Spleen (tissue), 11 donors: ENCODE data around the gene ATF6. TPM values are rescaled to one million over a fixed set of nuclear protein-coding genes. Genes with fewer than 3 reads are reported as not detected.
A peak's percentile ranks its signal among the peaks of the same experiment; 100 is the strongest.
"Not testable (repeated sequence)": the region's sequence is repeated elsewhere in the genome, so short reads cannot be mapped to it uniquely, and the experiment has no call there.

Source experiments
- DNase-seq: peaks from one replicate; pipeline ENCODE4 v3.0.0-alpha.2; 2020
- H3K27ac ChIP-seq, 8 donors: fragments of 200-600 bp; sonication (generic) in 7 of 8; 1 replicate in 4 of 8; 2 replicates in 4 of 8; pipeline versions ENCODE4 v1.5.0 to v1.8.0; 2016 to 2021; ENCODE audit warnings: inconsistent platforms in 4 of 8, mild to moderate bottlenecking in 4 of 8, moderate library complexity in 1 of 8
- H3K27me3 ChIP-seq, 7 donors: fragments of 200-600 bp; sonication (generic) in 6 of 7; replicated peaks in 1 of 7; 1 replicate in 4 of 7; 2 replicates in 3 of 7; pipeline versions ENCODE4 v1.5.0 to v1.8.0; 2016 to 2021; ENCODE audit warnings: inconsistent platforms in 3 of 7, mild to moderate bottlenecking in 1 of 7
- H3K36me3 ChIP-seq, 6 donors: fragments of 200-600 bp; sonication (generic) in 5 of 6; 1 replicate in 4 of 6; 2 replicates in 2 of 6; pipeline versions ENCODE4 v1.5.0 to v1.8.0; 2016 to 2021; ENCODE audit warnings: inconsistent platforms in 2 of 6
- H3K4me1 ChIP-seq, 6 donors: fragments of 200-600 bp; sonication (generic) in 5 of 6; 1 replicate in 3 of 6; 2 replicates in 3 of 6; pipeline versions ENCODE4 v1.5.0 to v1.8.0; 2016 to 2021; ENCODE audit warnings: inconsistent platforms in 3 of 6
- H3K4me3 ChIP-seq, 8 donors: fragments of 200-600 bp; sonication (generic) in 7 of 8; 1 replicate in 4 of 8; 2 replicates in 4 of 8; pipeline versions ENCODE4 v1.5.0 to v1.8.0; 2016 to 2021; ENCODE audit warnings: inconsistent platforms in 4 of 8, mild to moderate bottlenecking in 4 of 8, moderate library complexity in 2 of 8
- H3K9me3 ChIP-seq, 8 donors: fragments of 200-600 bp; sonication (generic) in 7 of 8; 1 replicate in 4 of 8; 2 replicates in 4 of 8; pipeline versions ENCODE4 v1.5.0 to v1.8.0; 2016 to 2021; ENCODE audit warnings: inconsistent platforms in 4 of 8
- POLR2A ChIP-seq, 3 donors: fragments of 450-650 bp; IDR thresholded peaks; one replicate each; pipeline ENCODE4 v1.5.1; 2017; ENCODE audit warnings: antibody characterized with exemption in 3 of 3, mild to moderate bottlenecking in 1 of 3
- POLR2AphosphoS5 ChIP-seq, 3 donors: sonication (generic); formaldehyde crosslinking; IDR thresholded peaks; one replicate each; pipeline ENCODE4 v1.5.1; 2017; ENCODE audit warnings: antibody characterized with exemption in 3 of 3
- WGBS, 5 donors: extraction: QIAGEN DNeasy Blood & Tissue Kit in 3 of 5; methylation state at CpG; one replicate each; pipeline versions ENCODE4 v1.1.5 to v1.1.7; 2013 to 2018; 5-methylcytosine and 5-hydroxymethylcytosine counted together
- intact Hi-C: fragments of 100-400 bp; cut with DNase I; formaldehyde crosslinking; loops from one replicate; pipeline ENCODE4 v1.15.0; 2023; ENCODE audit warnings: low total_unique reads
- polyA plus RNA-seq, 3 donors: library from polyadenylated mRNA; stranded (reverse); fragments of 200-250 nt; gene quantifications; one replicate each; pipeline ENCODE4 v1.2.1, GENCODE V29; 2013
- total RNA-seq, 7 donors: library from RNA; depleted of rRNA in 3 of 7; stranded (reverse); fragments of >200 nt in 3 of 7; fragmentation: NEBNext Ultra II Directional in 4 of 7; extraction: Animal tissue kit (Norgen Biotek cat#: 25700) in 4 of 7; gene quantifications; one replicate each; pipeline versions ENCODE4 v1.1.0 to v1.2.1, GENCODE V29; 2016 to 2021
- TF ChIP-seq, protein P1 (sequence below), 11 experiments: fragments of 200-600 bp in 7 of 11; fragments of 450-650 bp in 4 of 11; sonication (generic) in 4 of 11; IDR thresholded peaks in 8 of 11; conservative IDR thresholded peaks in 3 of 11; 1 replicate in 7 of 11; 2 replicates in 4 of 11; pipeline versions ENCODE4 v1.4.0 to v1.8.0; 2016 to 2021; ENCODE audit warnings: antibody characterized with exemption in 11 of 11, inconsistent platforms in 4 of 11, mild to moderate bottlenecking in 1 of 11
- donor health status: healthy with polysubstance abuse.
- donor health status: DM: no; HTN: no; CAD: no; lungs with moderate emphysema.
- donor health status: DM: no; HTN: no; CAD: no.
- donor health status: Bipolar disorder and iron deficiency.
- donor health status: healthy.
- donor health status: DM: no; HTN: no; CAD: no.
- donor health status: DM: yes; HTN: yes; CAD: no.

ATF6 gene
- total and polyA plus RNA-seq, 10 donors, result 2.5 to 46.8 (median 33.0) TPM

DNA sequence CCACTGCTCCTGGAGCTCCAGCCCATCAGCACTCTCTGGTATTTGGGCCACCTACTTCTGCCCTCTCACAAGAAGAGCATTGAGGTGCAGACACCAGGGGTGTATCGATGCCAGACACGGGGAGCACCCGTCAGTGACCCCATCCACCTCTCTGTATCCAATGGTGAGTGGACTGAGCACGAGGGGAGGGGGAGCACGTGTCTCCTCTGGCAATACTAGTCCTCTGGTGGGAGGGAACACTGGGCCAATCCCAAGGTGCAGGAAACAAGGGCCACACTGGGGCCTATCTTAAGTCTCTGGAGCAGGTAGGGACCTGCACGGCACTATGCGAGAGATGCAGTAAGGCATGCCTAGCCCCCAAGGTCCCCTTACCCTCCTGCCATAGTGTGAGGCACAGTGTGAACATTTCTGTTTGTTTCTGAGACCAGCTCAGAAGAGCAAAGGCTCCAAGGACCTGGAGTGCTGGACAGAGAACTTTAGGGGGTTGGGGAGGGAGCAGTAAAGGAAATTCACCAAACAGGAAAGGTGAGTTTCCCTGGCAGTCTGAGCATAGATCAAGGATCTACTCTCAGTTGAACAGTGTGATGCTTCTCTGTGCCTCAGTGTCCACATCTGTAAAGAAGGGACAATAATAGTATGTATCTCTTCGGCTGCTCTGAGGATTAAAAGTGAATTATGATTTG is 42.5 kb upstream of the ATF6 start:
- H3K27ac ChIP-seq, result no peak overlapping the region
- H3K4me3 ChIP-seq, result no peak overlapping the region
- H3K27me3 ChIP-seq, result peaks cover 0 to 53% (median 0%) of the 10 kb centered on the region in 7 donors
- no peaks in the 10 kb centered on the region for H3K9me3 ChIP-seq
- TF ChIP-seq POLR2AphosphoS5 (IDR thresholded peaks at IDR 0.05) (no peak), POLR2A (IDR thresholded peaks at IDR 0.05) (no peak)
- TF ChIP-seq, protein P1, sequence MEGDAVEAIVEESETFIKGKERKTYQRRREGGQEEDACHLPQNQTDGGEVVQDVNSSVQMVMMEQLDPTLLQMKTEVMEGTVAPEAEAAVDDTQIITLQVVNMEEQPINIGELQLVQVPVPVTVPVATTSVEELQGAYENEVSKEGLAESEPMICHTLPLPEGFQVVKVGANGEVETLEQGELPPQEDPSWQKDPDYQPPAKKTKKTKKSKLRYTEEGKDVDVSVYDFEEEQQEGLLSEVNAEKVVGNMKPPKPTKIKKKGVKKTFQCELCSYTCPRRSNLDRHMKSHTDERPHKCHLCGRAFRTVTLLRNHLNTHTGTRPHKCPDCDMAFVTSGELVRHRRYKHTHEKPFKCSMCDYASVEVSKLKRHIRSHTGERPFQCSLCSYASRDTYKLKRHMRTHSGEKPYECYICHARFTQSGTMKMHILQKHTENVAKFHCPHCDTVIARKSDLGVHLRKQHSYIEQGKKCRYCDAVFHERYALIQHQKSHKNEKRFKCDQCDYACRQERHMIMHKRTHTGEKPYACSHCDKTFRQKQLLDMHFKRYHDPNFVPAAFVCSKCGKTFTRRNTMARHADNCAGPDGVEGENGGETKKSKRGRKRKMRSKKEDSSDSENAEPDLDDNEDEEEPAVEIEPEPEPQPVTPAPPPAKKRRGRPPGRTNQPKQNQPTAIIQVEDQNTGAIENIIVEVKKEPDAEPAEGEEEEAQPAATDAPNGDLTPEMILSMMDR (IDR thresholded peaks at IDR 0.05 in 8 of 11, conservative IDR thresholded peaks at IDR 0.05 in 3 of 11), result no peak
- 86 to 94% (median 92%) methylated on average over 6 to 8 of the region's 8 CpGs for WGBS, 5 donors
- H3K36me3 ChIP-seq, result no peaks in the 10 kb centered on the region
- intact Hi-C loops, result no loop called here
- H3K4me1 ChIP-seq, result peaks cover 9 to 81% (median 45%) of the 10 kb centered on the region in 6 donors
- no peak for DNase-seq

DNA sequence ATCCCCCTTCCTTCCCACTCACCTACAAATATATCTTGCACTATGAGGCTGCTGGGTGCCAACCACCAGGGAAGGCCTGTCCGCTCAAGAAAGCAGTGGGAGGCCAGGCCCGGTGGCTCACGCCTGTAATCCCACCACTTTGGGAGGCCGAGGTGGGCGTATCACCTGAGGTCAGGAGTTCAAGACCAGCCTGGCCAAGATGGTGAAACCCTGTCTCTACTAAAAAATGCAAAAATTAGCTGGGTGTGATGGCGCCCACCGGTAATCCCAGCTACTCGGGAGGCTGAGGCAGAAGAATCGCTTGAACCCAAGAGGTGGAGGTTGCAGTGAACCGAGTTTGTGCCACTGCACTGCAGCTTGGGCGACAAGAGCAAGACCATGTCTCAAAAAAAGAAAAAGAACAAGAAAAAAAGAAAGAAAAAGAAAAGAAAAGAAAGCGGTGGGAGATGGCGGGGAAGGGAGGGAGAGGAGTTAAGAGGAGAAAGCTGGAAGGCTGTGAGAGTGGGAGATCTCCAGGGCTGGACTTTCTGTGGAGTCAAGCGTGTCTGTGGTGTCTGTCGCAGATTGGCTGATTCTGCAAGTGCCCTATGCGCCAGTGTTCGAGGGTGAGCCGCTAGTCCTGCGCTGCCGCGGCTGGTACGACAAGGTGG is 40.7 kb upstream of the ATF6 start:
- H3K9me3 ChIP-seq, DNase-seq, H3K36me3 ChIP-seq, intact Hi-C loops: not testable (repeated sequence)
- WGBS, 5 donors, result 51 to 56% (median 55%) methylated on average over 22 of the region's 22 CpGs
- Histone ChIP-seq H3K27me3 (peaks cover 0 to 53% (median 0%) of the 10 kb centered on the region in 7 donors), H3K4me1 (peaks cover 4 to 73% (median 35%) of the 10 kb centered on the region in 6 donors), H3K4me3 (peak overlapping the region; percentile 68 to 97 (median 80)), H3K27ac (peak overlapping the region; percentile 84 to 96 (median 87))

DNA sequence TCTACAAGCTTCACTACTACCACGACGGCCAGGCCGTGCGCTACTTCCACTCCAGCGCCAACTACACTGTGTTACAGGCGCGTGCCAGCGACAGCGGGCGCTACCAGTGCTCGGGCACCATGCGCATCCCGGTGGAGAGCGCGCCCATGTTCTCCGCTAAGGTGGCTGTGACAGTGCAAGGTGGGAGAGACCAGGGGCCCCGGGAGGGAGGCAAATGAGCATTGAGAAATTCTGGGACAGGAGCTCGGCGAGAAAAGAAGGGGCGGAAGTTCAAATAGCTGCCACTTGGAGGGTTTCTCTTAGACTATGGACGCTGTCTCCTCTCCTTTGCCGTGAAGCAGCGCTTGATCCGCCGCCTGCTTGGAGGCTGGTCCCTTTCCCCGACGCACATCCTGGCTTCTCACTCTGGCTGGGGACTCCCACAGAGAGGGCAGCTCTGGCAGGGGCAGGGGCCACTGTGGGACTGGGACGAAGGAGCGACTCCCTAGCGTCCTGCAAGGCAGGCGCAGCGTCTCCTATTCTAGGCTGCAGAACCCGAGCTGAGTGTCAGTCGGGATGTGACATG is 40.1 kb upstream of the ATF6 start:
- 0 to 1% (median 1%) methylated on average over 34 of the region's 34 CpGs for WGBS, 5 donors
- DNase-seq, result peak; percentile 90
- TF ChIP-seq, protein P1 (IDR thresholded peaks at IDR 0.05 in 8 of 11, conservative IDR thresholded peaks at IDR 0.05 in 3 of 11), result peak in 7 of 11 experiments; percentile 12 to 42 (median 27)
- TF ChIP-seq POLR2AphosphoS5 (IDR thresholded peaks at IDR 0.05) (peak in 2 of 3 donors; percentile 68 to 70), POLR2A (IDR thresholded peaks at IDR 0.05) (no peak)
- no peaks in the 10 kb centered on the region for H3K36me3 ChIP-seq
- peak overlapping the region; percentile 84 to 96 (median 87) for H3K27ac ChIP-seq
- H3K9me3 ChIP-seq, result no peaks in the 10 kb centered on the region
- peaks cover 0 to 51% (median 0%) of the 10 kb centered on the region in 7 donors for H3K27me3 ChIP-seq
- intact Hi-C loops, result no loop called here
- H3K4me3 ChIP-seq, result peak overlapping the region; percentile 68 to 97 (median 80)
- peaks cover 4 to 67% (median 36%) of the 10 kb centered on the region in 6 donors for H3K4me1 ChIP-seq

DNA sequence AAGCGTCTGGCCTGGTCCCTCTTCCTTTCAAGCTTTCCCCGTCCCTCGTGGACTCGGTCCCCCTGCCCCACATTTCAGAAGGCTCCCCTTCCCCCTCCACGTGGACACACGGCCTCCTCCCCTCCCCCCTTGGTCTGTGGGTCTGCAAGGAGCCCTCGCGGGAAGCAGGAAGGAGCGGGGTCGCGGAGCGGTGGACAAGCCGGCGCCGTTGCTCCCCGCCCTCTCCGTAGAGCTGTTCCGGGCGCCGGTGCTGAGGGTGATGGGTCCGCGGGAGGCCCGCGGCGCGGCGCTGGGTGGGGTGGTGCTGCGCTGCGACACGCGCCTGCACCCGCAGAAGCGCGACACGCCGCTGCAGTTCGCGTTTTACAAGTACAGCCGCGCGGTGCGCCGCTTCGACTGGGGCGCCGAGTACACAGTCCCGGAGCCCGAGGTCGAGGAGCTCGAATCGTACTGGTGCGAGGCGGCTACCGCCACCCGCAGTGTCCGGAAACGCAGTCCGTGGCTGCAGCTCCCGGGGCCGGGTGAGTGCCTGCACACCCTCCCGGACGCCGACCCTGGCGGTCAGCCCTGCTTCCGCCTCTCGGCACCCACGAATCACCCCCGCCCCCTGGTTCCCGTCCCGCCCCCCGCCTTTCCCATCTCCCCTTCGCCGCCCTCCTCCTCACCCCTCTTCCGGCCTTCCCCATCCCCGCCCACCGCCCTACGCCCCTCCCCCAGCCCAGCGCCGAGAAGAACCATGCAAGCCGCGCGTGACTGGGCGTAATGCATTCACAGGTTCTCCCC is 39.5 kb upstream of the ATF6 start:
- DNase-seq, result peak; percentile 95
- Histone ChIP-seq H3K27me3 (peaks cover 0 to 49% (median 0%) of the 10 kb centered on the region in 7 donors), H3K4me3 (peak overlapping the region; percentile 68 to 97 (median 80)), H3K36me3 (no peaks in the 10 kb centered on the region), H3K4me1 (peaks cover 4 to 60% (median 36%) of the 10 kb centered on the region in 6 donors), H3K9me3 (no peaks in the 10 kb centered on the region), H3K27ac (peak overlapping the region; percentile 84 to 96 (median 87))
- TF ChIP-seq POLR2A (IDR thresholded peaks at IDR 0.05) (peak in 2 of 3 donors; percentile 51 to 74), POLR2AphosphoS5 (IDR thresholded peaks at IDR 0.05) (peak; percentile 88 to 91 (median 88))
- TF ChIP-seq, protein P1 (IDR thresholded peaks at IDR 0.05 in 8 of 11, conservative IDR thresholded peaks at IDR 0.05 in 3 of 11), result peak in 3 of 11 experiments; percentile 9 to 41 (median 17)
- WGBS, 5 donors, result 0 to 1% (median 1%) methylated on average over 43 to 83 of the region's 83 CpGs
- intact Hi-C loops, result no loop called here
